ENCODE data around the gene SLC4A4. TPM values are rescaled to one million over a fixed set of nuclear protein-coding genes. Genes with fewer than 3 reads are reported as not detected.

The SLC4A4 gene
- total RNA-seq, 2 donors from 2014 or later, result 21.7 to 27.3 TPM

DNA sequence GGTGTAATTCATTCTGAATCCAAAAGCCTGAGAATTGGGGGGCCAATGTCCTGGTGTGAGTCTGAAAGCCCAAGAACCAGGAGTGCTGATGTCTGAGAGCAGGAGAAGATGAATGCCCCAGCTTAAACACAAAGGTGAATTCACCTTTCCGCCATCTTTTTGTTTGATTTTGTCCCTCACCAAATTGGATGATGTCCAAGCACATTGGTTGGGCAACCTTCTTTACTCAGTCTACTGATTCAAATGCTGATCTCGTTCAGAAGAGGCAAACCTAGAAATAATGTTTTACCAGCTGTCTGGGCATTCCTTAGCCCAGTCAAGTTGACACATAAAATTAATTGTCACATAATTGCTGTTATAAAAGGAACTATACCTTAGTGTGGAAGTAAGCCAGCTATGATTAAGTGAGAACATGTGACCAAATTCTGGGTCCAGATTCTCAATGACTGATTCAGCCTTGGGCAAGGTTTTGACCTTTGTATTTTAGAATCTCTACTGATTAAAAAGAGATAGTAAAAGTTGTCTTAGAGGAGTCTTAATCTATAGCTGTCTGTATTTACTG lies 34.5 kb upstream of the SLC4A4 start:
- no peaks in the 10 kb centered on the region for H3K27me3 ChIP-seq
- H3K36me3 ChIP-seq, result no peaks in the 10 kb centered on the region
- H3K9me3 ChIP-seq, result no peaks in the 10 kb centered on the region
- H3K4me3 ChIP-seq, result no peak overlapping the region
- TF ChIP-seq, protein P1, sequence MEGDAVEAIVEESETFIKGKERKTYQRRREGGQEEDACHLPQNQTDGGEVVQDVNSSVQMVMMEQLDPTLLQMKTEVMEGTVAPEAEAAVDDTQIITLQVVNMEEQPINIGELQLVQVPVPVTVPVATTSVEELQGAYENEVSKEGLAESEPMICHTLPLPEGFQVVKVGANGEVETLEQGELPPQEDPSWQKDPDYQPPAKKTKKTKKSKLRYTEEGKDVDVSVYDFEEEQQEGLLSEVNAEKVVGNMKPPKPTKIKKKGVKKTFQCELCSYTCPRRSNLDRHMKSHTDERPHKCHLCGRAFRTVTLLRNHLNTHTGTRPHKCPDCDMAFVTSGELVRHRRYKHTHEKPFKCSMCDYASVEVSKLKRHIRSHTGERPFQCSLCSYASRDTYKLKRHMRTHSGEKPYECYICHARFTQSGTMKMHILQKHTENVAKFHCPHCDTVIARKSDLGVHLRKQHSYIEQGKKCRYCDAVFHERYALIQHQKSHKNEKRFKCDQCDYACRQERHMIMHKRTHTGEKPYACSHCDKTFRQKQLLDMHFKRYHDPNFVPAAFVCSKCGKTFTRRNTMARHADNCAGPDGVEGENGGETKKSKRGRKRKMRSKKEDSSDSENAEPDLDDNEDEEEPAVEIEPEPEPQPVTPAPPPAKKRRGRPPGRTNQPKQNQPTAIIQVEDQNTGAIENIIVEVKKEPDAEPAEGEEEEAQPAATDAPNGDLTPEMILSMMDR (IDR thresholded peaks at IDR 0.05), result no peak
- DNase-seq (ENCODE audit: low spot score), result no peak
- H3K27ac ChIP-seq, result no peak overlapping the region
- H3K4me1 ChIP-seq, result peaks cover 0 to 8% of the 10 kb centered on the region in 2 donors

DNA sequence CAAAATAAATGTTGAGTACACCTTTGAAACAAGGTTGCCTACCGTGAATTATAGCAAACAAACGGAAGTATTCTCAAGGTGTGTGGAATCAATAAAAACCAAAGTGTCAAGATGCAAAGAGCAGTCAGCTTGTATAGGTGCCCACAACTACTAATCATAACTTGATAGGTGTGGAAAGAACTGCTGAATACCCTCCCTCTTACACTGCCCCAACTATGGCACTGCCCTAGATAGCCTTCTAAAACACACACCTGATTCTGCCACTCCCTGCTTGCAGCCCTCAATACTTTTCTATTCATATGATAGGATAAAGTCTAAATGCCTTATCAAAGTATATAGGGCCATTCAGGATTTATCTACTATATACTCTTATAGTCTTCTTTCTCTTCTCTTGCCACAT lies 31.1 kb upstream of the SLC4A4 start:
- TF ChIP-seq, protein P1 (IDR thresholded peaks at IDR 0.05), result no peak

GRCh38 chr4:71322425-71322824 lies 16.4 kb upstream of the SLC4A4 start:
- DNase-seq (ENCODE audit: low spot score), result no peak
- H3K4me1 ChIP-seq, result no peaks in the 10 kb centered on the region
- TF ChIP-seq, protein P1 (IDR thresholded peaks at IDR 0.05), result no peak
- H3K36me3 ChIP-seq, result no peaks in the 10 kb centered on the region
- no peak overlapping the region for H3K27ac ChIP-seq
- no peaks in the 10 kb centered on the region for H3K27me3 ChIP-seq
- H3K4me3 ChIP-seq, result no peak overlapping the region
- H3K9me3 ChIP-seq, result no peaks in the 10 kb centered on the region

More for the DNA sequence above, 31.1 kb upstream of the SLC4A4 start:
- DNase-seq (ENCODE audit: low spot score), result no peak
- no peaks in the 10 kb centered on the region for H3K4me1 ChIP-seq
- H3K9me3 ChIP-seq, result no peaks in the 10 kb centered on the region
- no peaks in the 10 kb centered on the region for H3K36me3 ChIP-seq
- no peak overlapping the region for H3K4me3 ChIP-seq
- H3K27ac ChIP-seq, result no peak overlapping the region
- no peaks in the 10 kb centered on the region for H3K27me3 ChIP-seq

GRCh38 chr4:71333368-71333767 lies 5.5 kb upstream of the SLC4A4 start:
- H3K27me3 ChIP-seq, result no peaks in the 10 kb centered on the region
- no peaks in the 10 kb centered on the region for H3K9me3 ChIP-seq
- DNase-seq (ENCODE audit: low spot score), result no peak
- H3K4me1 ChIP-seq, result no peaks in the 10 kb centered on the region
- no peak overlapping the region for H3K4me3 ChIP-seq
- TF ChIP-seq, protein P1 (IDR thresholded peaks at IDR 0.05), result no peak
- no peak overlapping the region for H3K27ac ChIP-seq
- H3K36me3 ChIP-seq, result no peaks in the 10 kb centered on the region

DNA sequence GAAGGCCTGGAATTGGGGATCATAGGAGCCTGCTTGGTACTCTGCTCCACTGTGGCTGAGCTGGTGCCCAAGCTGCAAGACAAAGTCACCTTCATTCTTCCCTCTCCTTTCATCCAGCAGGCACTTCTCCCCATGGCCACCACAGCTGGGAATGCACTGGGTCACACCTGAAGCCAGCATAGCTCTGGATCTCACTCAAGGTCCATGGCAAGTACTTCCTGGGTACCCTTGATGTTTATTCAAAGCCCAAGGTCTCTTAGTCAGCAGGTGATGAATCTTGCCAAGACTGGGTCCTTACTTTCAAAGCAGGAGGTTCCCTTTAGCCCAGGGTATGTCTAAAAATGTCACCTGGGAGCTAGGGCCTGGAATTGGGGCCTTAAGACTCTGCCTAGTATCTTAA lies 4.9 kb upstream of the SLC4A4 start:
- H3K36me3 ChIP-seq, result no peaks in the 10 kb centered on the region
- H3K9me3 ChIP-seq, result no peaks in the 10 kb centered on the region
- no peak overlapping the region for H3K27ac ChIP-seq
- TF ChIP-seq, protein P1 (IDR thresholded peaks at IDR 0.05), result no peak
- no peak overlapping the region for H3K4me3 ChIP-seq
- no peaks in the 10 kb centered on the region for H3K4me1 ChIP-seq
- no peaks in the 10 kb centered on the region for H3K27me3 ChIP-seq
- no peak for DNase-seq (ENCODE audit: low spot score)

DNA sequence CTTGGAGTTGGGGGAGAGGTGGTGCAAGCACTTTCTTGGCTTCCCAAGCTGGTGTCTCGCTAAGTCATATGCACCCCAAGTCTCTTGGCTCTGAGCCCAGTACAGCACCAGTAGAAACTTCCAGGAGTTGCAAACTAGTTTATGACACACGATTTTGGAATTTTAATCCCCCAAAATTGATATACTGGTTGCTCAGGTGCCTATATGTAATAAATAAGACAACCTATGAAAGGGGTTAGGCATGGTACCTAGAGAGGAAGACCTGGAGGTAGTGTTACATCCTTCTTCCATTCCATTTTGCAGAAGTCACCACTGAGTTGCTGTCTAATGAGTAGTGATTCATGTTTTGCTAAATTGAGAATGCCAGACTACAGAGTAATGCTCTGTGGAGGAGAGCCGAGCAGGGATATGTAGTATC lies 4.3 kb upstream of the SLC4A4 start:
- H3K36me3 ChIP-seq, result no peaks in the 10 kb centered on the region
- H3K4me3 ChIP-seq, result no peak overlapping the region
- H3K27me3 ChIP-seq, result no peaks in the 10 kb centered on the region
- TF ChIP-seq, protein P1 (IDR thresholded peaks at IDR 0.05), result no peak
- no peaks in the 10 kb centered on the region for H3K4me1 ChIP-seq
- no peak for DNase-seq (ENCODE audit: low spot score)
- H3K27ac ChIP-seq, result no peak overlapping the region
- no peaks in the 10 kb centered on the region for H3K9me3 ChIP-seq
